HG02840 (cell line): ENCODE results near the gene RBMS1.
"Not testable (repeated sequence)": the region's sequence is repeated elsewhere in the genome, so short reads cannot be mapped to it uniquely, and the experiment has no call there.

Experiments
- ATAC-seq: cut with Tn5 transposase; IDR thresholded peaks from one replicate; pipeline ENCODE4 v1.9.1; 2021; ENCODE audit warnings: mild to moderate bottlenecking, moderate library complexity, moderate number of reproducible peaks; ENCODE audit not compliant: unreplicated experiment, low FRiP score

The RBMS1 gene

GRCh38 chr2:160439038-160439437, 54.6 kb downstream of the RBMS1 start:
- ATAC-seq: not testable (repeated sequence)

GRCh38 chr2:160437273-160437672, 56.3 kb downstream of the RBMS1 start:
- ATAC-seq: no peak

DNA sequence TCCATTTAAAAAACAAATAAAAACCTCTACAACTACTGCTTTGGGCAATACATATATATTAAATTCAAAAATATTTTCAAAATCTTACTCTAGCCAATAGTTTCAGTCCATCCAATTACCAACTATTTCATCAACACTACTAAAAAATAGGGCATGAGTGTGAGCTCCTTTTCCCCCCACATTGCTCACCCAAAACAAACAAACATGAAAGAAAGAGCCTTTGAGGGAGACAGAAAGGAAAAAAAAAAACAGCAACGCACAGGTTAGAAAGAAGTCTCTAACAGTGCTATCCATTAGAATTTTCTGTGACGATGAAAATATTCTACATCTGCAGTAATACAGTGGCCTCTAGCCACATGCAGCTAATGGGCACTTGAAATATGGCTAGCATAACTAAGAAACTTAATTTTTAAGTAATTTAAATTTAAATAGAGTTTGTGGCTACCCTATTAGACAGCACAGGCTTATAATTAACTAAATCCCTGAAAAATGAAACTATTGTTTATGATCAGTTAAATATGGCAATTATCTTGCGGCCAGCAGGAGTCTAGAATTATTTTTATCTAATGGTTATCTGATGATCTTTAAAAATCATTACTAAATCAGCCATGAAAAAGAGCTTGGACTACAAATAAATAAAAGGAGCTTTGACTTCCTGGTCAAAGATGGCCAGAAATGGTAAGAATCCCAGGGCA, 59.2 kb downstream of the RBMS1 start:
- ATAC-seq: no peak

- no peak for ATAC-seq
Measured at GRCh38 chr2:160433466-160434140, 60.0 kb downstream of the RBMS1 start.

DNA sequence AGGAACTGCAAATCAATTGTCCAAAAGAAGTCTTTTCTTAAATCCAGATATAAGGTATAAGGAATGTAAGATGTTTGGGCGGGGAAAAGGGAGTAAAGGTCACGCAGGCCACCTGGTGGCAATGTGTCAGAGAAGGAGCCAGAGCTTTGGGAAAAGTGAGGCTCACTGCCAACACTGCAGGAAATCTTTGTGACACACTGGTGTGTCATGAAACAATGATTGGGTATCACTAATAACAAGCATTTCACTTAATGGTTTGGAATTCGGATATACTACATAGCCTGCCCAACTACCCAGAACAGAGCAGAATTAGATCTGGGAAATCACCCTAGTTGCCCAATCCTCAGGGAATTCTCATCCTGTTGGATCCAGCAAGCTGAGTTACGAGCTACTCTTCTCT, 61.0 kb downstream of the RBMS1 start:
- no peak for ATAC-seq

DNA sequence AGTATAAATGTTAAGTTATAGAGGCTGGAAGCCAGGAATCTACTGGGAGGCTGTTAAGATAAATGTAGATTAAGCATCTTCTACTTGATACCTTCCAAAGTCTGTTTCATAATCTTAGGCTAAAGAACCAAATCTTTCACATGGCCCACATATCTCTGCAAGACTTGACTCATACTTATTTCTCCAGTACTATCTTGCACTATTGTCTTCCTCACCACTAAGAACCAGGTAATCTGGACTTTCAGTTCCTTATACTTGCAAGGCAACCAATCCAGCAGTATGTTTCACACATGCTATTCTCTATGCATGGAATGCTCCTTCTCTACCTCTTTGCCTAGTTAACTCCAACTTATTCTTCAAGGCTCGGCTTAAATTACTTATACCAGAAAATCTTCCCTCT, 62.2 kb downstream of the RBMS1 start:
- no peak for ATAC-seq

DNA sequence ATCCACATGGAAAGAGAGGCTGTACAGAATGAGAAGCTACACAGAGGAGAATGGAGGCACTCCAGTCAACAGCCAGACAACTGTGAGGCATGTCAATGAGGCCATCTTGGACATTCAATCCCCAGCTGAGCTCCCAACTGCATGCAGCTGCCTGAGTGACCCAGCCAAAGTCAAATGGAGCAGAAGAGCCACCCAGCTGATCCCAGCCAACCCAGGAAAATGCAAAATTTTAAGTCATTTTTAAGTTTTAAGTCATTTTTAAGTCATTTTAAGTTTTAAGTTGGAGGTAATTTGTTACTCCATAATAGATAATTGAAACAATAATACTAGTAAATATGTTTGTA, 63.6 kb downstream of the RBMS1 start:
- ATAC-seq: no peak

GRCh38 chr2:160429248-160430000, 64.2 kb downstream of the RBMS1 start:
- ATAC-seq: no peak

GRCh38 chr2:160428405-160428763, 65.2 kb downstream of the RBMS1 start:
- no peak for ATAC-seq

DNA sequence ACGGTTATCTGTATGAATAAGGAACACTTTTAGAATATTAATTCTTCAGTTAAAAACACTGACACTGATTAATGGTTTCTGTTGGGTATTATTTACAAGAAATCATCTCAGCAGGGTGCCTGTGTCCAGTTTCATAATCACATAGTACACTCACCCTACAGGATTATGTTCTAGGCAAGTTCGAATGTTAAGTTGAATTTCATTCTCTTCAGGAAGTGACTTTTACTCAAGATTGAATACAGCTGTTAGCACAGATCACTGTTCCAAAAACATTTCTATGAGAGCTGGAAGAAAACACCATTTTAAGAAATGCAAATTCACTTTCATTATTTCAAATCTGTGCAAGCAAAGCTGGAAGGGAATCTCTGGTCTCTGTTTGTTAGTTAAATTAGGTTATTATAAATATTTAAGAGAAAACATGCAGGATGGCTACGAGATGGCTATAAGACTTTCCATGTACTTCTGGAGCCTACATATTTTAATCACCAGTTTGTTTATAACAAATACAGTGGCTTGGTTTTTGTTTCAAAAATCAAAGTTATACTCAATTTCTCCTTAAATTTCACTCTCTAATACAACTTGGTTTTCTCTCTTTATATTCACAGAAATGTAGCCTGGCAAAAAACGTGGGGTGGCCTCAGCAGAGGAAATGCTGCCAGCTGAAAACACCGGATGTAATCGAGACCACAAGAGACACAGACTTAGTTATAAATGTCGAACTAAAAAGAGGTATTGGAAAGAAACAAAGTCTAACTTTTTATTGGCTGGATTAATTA, 65.8 kb downstream of the RBMS1 start:
- ATAC-seq: no peak

GRCh38 chr2:160426604-160427003, 67.0 kb downstream of the RBMS1 start:
- no peak for ATAC-seq

GRCh38 chr2:160425434-160426151, 68.0 kb downstream of the RBMS1 start:
- ATAC-seq: no peak

DNA sequence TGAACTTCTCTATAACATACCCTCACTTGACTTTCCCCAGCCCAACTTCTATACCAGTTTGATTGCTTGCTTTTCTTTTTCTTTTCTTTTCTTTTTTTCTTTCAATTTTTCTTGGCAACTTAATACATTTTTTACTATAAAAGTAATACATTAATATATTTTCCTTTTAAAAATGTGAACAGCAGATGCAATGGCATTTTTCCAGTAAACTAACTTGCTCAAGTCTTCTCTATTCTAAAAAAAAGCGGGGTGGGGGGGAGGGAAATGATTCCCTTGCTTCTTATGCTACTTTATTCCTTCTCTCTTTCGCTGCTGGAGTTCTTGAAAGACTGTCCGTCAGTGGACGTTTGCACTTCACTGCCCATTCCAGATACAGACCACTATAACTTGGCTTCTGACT, 70.5 kb downstream of the RBMS1 start:
- ATAC-seq: no peak

DNA sequence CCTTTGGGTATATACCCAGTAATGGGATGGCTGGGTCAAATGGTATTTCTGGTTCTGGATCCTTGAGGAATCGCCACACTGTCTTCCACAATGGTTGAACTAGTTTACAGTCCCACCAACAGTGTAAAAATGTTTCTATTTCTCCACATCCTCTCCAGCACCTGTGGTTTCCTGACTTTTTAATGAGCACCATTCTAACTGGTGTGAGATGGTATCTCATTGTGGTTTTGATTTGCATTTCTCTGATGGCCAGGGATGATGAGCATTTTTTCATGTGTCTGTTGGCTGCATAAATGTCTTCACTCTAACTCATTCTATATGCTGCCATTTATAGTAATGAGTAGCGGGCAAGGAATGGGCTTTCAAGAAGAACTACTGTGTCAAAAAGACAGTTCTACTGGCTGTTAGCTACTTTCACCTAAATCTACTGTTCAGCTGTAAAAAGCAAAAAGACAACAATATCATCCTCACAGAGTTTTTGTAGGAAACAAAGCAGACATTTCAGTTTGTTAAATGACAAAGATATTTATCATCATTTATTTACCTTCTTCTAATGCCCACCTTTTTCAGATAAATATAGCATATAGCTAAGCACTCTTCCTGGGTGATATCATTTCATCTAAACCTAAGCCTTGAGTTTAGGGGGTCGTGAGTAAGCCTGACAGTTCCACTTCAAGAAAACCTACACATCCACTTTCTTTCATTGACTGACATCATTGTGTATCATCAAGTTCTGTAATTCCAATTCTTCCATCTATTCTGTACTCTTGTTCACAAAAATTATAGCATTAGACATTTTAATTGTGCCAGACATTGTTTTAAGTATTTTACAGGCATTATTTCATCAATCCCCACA, 71.7 kb downstream of the RBMS1 start:
- not testable (repeated sequence) for ATAC-seq

- ATAC-seq: no peak
Measured at GRCh38 chr2:160420711-160421110, 72.9 kb downstream of the RBMS1 start.

GRCh38 chr2:160419776-160420505, 73.7 kb downstream of the RBMS1 start:
- ATAC-seq: no peak

- no peak for ATAC-seq
Measured at GRCh38 chr2:160418853-160419252, 74.8 kb downstream of the RBMS1 start.

GRCh38 chr2:160418398-160418765, 75.2 kb downstream of the RBMS1 start:
- no peak for ATAC-seq
